Hepatocyte (in vitro differentiated cells): ENCODE measurements around the gene PRKAR1B. TPM values are rescaled to one million over a fixed set of nuclear protein-coding genes. Genes with fewer than 3 reads are reported as not detected.
A peak's percentile ranks its signal among the peaks of the same experiment; 100 is the strongest.

Experiments
- DNase-seq: peaks from one replicate; pipeline ENCODE4 v3.0.0-alpha.2; 2016; ENCODE audit warnings: low spot score
- H2AFZ ChIP-seq: fragments of 200-600 bp; sonication (generic); 2 replicates; pipeline ENCODE4 v1.6.0; 2016; ENCODE audit warnings: antibody characterized with exemption, mild to moderate bottlenecking
- H3K27ac ChIP-seq: fragments of 200-600 bp; sonication (generic); 2 replicates; pipeline ENCODE4 v1.5.1; 2016; ENCODE audit warnings: mild to moderate bottlenecking
- H3K27me3 ChIP-seq: fragments of 200-600 bp; sonication (generic); 2 replicates; pipeline ENCODE4 v1.6.1; 2016
- H3K36me3 ChIP-seq: fragments of 200-600 bp; sonication (generic); replicated peaks from 2 replicates; pipeline ENCODE4 v1.5.1; 2016; ENCODE audit warnings: low read depth; ENCODE audit not compliant: insufficient read depth
- H3K4me1 ChIP-seq: fragments of 200-600 bp; sonication (generic); 2 replicates; pipeline ENCODE4 v1.5.1; 2016; ENCODE audit warnings: mild to moderate bottlenecking, moderate library complexity; ENCODE audit not compliant: insufficient read depth
- H3K4me2 ChIP-seq: fragments of 200-600 bp; sonication (generic); 2 replicates; pipeline ENCODE4 v1.6.0; 2016
- H3K4me3 ChIP-seq: fragments of 200-600 bp; sonication (generic); 2 replicates; pipeline ENCODE4 v1.5.1; 2016; ENCODE audit warnings: mild to moderate bottlenecking
- H3K79me2 ChIP-seq: fragments of 200-600 bp; sonication (generic); 2 replicates; pipeline ENCODE4 v1.6.0; 2017; ENCODE audit warnings: mild to moderate bottlenecking
- H3K9me2 ChIP-seq: fragments of 200-600 bp; sonication (generic); replicated peaks from 2 replicates; pipeline ENCODE4 v1.6.0; 2017; ENCODE audit warnings: mild to moderate bottlenecking; ENCODE audit not compliant: insufficient read depth
- H3K9me3 ChIP-seq: fragments of 200-600 bp; sonication (generic); 2 replicates; pipeline ENCODE4 v1.5.1; 2016; ENCODE audit warnings: low read depth, mild to moderate bottlenecking
- H4K20me1 ChIP-seq: fragments of 200-600 bp; sonication (generic); 2 replicates; pipeline ENCODE4 v1.6.0; 2016; ENCODE audit warnings: mild to moderate bottlenecking; ENCODE audit not compliant: insufficient read depth, poor library complexity, severe bottlenecking
- EZH2 ChIP-seq: fragments of 200-600 bp; sonication (generic); IDR thresholded peaks from 2 replicates; pipeline ENCODE4 v1.6.1; 2016; ENCODE audit warnings: antibody characterized with exemption, mild to moderate bottlenecking, borderline replicate concordance
- EZH2phosphoT487 ChIP-seq: fragments of 200-600 bp; sonication (generic); IDR thresholded peaks from one replicate; pipeline ENCODE4 v1.6.1; 2018; ENCODE audit warnings: antibody characterized with exemption, mild to moderate bottlenecking, low read depth, moderate library complexity; ENCODE audit not compliant: unreplicated experiment, severe bottlenecking
- WGBS: methylation state at CpG from one replicate; pipeline ENCODE4 v1.1.6; 2016; ENCODE audit warnings: low lambda C conversion rate; ENCODE audit errors: missing lambda C conversion rate; 5-methylcytosine and 5-hydroxymethylcytosine counted together
- polyA plus RNA-seq: library from polyadenylated mRNA; unstranded; fragments of >200 nt; fragmentation: Nextera tagmentation; extraction: Ambion mirVana; gene quantifications from 2 replicates; pipeline ENCODE4 v1.2.1, GENCODE V29; 2016
- total RNA-seq: library from RNA; depleted of rRNA; stranded (reverse); fragments of >200 nt; gene quantifications from 2 replicates; pipeline ENCODE4 v1.2.3, GENCODE V29; 2014
- TF ChIP-seq, protein P1 (sequence below): fragments of 200-600 bp; sonication (generic); IDR thresholded peaks from 2 replicates; pipeline ENCODE4 v1.5.1; 2016; ENCODE audit warnings: antibody characterized with exemption, mild to moderate bottlenecking; ENCODE audit not compliant: poor library complexity

PRKAR1B gene
- total and polyA plus RNA-seq, 2 experiments from 2014 or later, result 16.6 to 28.7 TPM

DNA sequence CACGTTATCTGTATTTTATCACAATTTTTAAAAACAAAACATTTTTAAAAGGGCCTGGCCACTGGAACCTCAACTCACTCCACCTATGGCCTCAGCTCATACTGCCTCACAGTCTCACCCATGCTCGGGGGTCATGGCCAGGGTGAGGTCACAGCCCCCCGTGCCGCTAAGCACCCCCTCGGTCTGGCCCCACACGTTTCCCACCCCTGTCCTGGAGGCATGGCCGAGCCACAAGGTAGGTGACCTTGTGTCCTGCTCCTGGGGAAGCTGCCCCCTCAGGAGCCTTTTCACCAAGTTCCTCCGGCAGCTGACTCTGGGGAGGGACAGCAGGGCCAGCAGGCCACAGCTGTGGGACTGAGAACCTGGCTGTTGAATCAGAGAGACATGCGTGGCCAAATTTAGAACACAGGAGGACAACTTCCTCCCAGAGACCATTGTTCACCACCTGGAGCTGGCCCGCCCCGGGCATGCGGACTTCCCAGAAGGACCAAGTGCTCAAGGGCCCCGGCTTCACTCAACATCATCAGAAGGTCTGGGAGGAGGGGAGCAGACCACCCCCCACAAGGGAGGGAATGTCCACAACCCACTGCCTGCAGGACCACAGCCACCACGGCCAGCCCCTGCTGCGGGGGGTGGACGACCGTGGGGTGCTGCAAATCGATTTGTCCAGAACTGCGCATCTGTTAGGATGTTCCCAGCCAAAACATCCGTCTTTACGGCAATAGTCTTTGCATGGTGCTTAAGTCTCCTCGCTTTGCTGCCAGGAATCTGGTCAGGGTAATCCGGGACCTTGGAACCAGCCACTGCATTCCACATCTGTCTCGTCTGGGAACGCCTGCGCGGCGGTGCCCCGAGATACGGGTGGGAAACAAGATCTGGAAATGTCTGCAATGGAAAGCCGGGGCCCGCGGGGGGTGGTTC is 158.8 kb downstream of the PRKAR1B start:
- Histone ChIP-seq H3K79me2 (no peaks in the 10 kb centered on the region), H3K27me3 (no peaks in the 10 kb centered on the region), H3K4me3 (no peak overlapping the region), H3K9me2 (no peaks in the 10 kb centered on the region), H2AFZ (no peak overlapping the region), H4K20me1 (no peaks in the 10 kb centered on the region), H3K36me3 (no peaks in the 10 kb centered on the region), H3K4me1 (no peaks in the 10 kb centered on the region), H3K9me3 (no peaks in the 10 kb centered on the region), H3K27ac (no peak overlapping the region), H3K4me2 (no peak overlapping the region)
- TF ChIP-seq EZH2phosphoT487, result no peak
- TF ChIP-seq EZH2, result no peak
- TF ChIP-seq, protein P1, sequence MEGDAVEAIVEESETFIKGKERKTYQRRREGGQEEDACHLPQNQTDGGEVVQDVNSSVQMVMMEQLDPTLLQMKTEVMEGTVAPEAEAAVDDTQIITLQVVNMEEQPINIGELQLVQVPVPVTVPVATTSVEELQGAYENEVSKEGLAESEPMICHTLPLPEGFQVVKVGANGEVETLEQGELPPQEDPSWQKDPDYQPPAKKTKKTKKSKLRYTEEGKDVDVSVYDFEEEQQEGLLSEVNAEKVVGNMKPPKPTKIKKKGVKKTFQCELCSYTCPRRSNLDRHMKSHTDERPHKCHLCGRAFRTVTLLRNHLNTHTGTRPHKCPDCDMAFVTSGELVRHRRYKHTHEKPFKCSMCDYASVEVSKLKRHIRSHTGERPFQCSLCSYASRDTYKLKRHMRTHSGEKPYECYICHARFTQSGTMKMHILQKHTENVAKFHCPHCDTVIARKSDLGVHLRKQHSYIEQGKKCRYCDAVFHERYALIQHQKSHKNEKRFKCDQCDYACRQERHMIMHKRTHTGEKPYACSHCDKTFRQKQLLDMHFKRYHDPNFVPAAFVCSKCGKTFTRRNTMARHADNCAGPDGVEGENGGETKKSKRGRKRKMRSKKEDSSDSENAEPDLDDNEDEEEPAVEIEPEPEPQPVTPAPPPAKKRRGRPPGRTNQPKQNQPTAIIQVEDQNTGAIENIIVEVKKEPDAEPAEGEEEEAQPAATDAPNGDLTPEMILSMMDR, result no peak
- peak; percentile 46 for DNase-seq
- WGBS, result 83% methylated on average over 33 of the region's 33 CpGs

DNA sequence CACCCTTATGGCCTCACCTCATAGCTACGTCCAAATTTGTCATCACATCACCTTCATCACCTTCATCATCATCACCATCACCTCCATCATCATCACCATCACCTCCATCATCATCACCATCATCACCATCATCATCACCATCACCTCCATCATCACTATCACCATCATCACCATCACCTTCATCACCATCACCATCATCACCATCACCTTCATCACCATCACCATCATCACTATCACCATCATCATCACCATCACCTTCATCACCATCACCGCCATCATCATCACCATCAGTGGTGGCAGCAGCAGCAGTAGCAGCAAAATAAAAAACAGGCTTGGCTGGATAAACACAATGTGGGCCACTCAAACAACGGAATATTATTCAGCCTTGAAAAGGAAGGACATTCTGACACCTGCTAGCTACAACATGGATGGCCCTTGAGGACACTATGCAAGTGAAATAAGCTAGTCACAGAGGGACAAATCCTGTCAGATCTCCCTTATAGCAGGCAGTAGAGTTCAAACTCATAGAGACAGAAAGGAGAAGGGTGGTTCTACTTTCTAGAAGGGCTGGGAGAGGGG is 159.7 kb downstream of the PRKAR1B start:
- Histone ChIP-seq H3K79me2 (no peaks in the 10 kb centered on the region), H3K9me3 (no peaks in the 10 kb centered on the region), H3K36me3 (no peaks in the 10 kb centered on the region), H3K27ac (no peak overlapping the region), H3K4me2 (no peak overlapping the region), H2AFZ (no peak overlapping the region), H3K4me1 (no peaks in the 10 kb centered on the region), H3K9me2 (no peaks in the 10 kb centered on the region), H3K4me3 (no peak overlapping the region), H3K27me3 (no peaks in the 10 kb centered on the region), H4K20me1 (no peaks in the 10 kb centered on the region)
- TF ChIP-seq EZH2 (no peak), EZH2phosphoT487 (no peak)
- TF ChIP-seq, protein P1, result no peak
- no peak for DNase-seq
- WGBS, result 100% methylated on average over 2 of the region's 3 CpGs

DNA sequence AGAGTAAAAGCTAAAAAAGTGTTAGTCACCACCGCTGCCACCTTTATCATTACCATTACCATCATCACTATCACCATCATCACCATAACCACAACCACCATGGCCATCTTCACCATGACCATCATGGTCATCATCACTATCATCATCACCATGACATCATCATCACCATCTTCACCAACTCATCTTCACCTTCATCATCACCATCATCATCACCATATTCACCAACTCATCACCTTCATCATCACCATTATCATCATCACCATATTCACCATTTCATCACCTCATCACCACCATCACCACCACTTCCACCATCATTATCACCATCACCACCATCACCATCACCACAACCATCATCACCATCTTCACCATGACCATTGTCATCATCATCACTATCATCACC is 161.0 kb downstream of the PRKAR1B start:
- no peaks in the 10 kb centered on the region for H3K9me3 ChIP-seq
- no peak overlapping the region for H3K4me2 ChIP-seq
- H3K79me2 ChIP-seq, result no peaks in the 10 kb centered on the region
- H3K27ac ChIP-seq, result no peak overlapping the region
- H3K36me3 ChIP-seq, result no peaks in the 10 kb centered on the region
- no peak overlapping the region for H3K4me3 ChIP-seq
- no peaks in the 10 kb centered on the region for H3K9me2 ChIP-seq
- H3K27me3 ChIP-seq, result no peaks in the 10 kb centered on the region
- no peak for DNase-seq
- no peak for TF ChIP-seq EZH2phosphoT487
- TF ChIP-seq EZH2, result no peak
- TF ChIP-seq, protein P1, result no peak
- 100% methylated on average over 1 of the region's 1 CpG for WGBS
- H4K20me1 ChIP-seq, result no peaks in the 10 kb centered on the region
- no peak overlapping the region for H2AFZ ChIP-seq
- H3K4me1 ChIP-seq, result no peaks in the 10 kb centered on the region
